HG02970 (cell line): ENCODE measurements around the gene MDN1.

Experiments
- ATAC-seq: cut with Tn5 transposase; IDR thresholded peaks from one replicate; pipeline ENCODE4 v1.9.1; 2021; ENCODE audit warnings: mild to moderate bottlenecking, moderate library complexity, moderate number of reproducible peaks; ENCODE audit not compliant: unreplicated experiment, low FRiP score

The MDN1 gene

DNA sequence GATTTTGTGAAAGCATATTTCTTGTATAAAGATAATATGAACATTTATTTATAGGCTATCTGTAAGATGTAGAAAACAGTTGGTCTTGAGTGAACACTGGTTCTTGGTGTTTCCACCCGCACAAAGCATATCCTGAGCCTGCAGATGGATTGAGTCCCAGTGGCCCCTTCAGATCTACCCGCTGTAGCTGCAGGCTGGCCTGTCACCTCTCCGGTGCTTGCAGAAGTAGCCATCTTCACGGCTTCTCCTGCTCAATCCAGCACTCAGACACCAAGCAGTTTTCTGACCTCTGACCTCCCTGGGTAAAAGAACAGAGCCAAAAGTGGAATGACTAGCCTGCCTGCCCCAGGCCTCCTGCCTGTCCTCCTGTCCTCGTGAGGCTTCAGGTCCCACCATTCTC, 203.7 kb downstream of the MDN1 start:
- no peak for ATAC-seq

DNA sequence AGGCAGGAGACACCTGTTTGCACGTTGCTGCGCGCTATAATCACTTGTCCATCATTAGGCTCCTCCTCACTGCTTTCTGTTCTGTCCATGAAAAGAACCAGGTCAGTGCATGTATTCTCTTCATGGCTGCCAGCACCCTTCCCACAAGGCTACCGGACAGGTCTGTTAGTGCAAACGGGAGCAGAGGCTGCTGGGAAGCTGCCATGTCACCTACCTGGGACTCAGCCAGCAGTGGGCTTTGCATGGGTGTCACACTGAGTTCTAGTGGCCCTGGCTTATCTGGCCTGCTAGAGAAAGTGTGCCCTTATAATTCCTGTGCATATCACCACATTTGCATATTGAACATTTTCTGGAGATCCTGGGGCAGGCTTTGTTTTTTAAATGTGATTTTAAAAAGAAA, 205.8 kb downstream of the MDN1 start:
- no peak for ATAC-seq

DNA sequence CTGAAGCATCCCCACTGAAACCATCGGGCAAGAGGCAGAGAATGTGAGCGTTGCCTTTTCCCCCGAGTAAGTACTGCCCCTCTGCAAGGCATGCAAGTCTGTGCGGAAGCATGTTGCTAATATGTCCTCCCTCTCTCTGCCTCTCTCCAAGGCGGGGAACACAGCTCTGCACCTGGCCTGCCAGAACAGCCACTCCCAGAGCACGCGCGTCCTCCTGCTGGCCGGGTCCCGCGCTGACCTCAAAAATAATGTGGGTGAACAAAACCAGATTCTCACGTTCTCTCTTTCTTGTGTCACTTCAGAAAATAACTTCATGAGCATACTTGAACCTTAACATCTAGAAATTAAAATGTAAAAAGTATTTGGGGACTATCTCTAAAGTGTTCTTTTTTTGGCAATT, 207.5 kb downstream of the MDN1 start:
- no peak for ATAC-seq

DNA sequence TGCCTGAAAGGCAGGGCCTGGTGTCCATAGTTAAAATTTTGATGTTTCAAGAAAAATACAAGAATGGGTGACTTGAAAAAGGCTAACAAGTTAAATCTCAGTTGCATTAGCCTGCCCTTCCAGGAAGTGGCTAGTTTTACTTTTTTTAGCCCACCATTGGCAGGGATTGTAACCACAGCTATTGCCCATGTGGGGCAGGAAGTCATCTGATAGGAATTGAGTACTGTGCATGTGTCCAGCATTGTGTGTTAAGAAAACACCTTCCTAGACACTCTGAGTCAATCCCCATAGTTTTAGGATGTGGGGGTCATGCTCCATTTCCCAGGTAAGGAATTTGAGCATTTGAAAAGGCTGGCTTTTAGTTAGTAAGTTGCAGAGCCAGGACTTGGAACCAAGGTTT, 207.9 kb downstream of the MDN1 start:
- ATAC-seq = no peak

DNA sequence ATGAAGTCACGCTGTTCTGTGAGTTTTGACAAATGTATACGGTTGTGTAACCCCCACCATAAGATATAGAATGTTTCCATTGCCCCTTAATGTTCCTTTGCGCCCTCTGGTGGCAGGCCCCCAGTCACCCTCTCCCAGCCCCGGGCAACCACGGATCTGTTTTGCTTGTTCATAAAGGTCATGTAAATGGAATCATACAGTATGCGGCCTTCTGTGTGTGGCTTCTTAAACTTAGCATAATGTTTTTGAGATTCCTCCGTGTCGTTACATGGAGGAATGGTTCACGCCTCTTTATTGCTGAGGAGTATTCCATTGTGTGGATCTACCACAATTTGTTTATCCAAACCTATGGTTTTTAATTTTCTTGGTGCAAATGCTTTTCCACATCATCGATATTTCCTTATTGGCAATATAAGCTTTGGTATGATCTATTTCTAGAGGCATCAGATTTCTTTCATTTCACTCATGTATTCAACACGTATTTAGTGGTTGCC, 209.4 kb downstream of the MDN1 start:
- no peak for ATAC-seq

DNA sequence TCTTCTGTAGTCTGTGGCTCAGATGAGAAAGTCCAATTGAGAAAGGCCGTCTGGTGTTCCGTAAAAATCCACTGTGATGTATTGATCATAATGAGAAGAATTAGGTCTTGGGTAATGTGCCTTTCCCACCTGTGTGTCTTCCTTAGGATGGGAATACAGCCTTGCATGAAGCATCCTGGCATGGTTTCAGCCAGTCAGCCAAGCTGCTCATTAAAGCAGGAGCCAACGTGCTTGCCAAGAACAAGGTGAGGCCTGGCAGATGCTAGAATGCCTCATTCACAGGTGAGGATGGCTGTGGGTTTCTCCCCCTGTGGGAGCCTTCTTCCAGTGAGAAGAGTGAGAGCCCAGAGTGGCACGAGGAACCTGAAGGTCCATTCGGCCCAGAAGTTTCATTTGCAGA, 213.7 kb downstream of the MDN1 start:
- no peak for ATAC-seq

DNA sequence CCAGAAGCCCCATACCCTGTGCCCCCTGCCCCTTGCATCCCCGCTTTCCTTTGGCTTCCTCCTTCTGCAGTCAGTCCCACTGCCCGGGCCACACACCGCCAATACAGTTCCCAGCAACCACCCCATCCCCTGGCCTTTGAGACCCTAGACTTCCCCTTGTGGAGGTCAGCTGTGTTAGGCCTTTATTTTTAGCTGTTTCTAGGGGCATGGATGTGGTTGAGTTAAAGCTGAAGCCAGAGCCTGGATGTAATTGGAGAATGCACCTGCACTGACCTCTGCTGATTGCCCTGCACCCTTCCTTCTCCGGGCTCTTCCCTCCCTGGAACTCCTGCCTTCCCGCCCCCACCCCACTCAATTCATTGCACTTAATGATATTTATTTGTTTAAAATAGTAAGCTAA, 214.9 kb downstream of the MDN1 start:
- no peak for ATAC-seq

DNA sequence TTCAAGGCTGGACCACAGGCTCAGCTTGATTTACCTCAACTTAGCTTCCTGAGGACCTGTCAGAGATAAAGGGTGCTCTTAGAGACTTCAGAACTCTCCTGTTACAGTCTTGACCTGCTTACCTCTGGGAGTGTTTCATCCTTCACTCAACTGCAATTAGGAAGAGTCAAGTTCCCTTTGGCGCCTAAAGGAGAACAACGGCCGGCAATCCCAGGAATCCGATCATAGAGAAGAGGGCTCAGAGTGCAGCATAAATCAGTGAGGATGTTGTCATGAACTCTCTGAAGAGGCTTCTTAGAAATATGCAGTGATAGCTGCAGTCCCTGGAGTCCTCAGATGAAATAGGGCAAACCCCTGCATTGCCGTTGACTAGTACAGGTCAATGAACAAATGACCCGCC, 217.4 kb downstream of the MDN1 start:
- no peak for ATAC-seq

DNA sequence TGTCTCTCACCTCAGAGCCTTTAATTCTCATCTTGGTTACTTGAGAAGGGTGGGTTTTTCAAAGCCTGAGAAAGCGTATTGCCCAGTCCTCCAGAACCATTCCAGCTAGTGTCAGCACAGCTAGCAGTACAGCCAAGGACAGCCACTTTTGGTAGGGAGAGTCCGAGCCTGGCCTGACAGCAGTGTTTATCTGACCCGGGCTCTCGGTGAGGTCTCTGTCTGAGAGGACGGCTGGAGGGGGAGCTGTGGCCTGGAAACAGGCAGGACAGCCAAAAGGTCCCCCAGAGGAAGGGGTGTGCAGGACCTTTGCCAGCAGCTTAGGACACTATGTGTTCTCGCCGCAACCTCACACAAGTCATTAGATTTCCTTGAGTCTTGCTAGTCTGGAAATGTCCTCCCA, 219.9 kb downstream of the MDN1 start:
- ATAC-seq = no peak

DNA sequence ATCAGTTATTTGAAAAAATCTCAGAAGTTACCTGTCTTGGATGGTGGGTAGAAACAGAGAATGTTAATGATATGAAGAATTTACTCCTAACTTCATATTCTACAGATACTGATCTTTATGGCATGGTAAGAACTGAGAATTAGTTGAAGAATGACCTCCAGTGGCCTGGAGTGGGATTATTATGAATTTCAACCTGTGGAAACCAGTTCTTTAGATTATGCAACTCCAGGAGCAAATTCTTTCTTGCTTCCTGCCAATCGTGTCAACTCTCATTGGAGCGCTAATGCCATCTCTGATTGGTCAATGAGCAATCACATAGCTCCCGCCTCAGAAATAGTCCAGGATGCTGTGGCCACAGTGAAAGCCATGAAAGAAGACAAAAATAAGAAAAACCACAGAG, 221.6 kb downstream of the MDN1 start:
- ATAC-seq = no peak

DNA sequence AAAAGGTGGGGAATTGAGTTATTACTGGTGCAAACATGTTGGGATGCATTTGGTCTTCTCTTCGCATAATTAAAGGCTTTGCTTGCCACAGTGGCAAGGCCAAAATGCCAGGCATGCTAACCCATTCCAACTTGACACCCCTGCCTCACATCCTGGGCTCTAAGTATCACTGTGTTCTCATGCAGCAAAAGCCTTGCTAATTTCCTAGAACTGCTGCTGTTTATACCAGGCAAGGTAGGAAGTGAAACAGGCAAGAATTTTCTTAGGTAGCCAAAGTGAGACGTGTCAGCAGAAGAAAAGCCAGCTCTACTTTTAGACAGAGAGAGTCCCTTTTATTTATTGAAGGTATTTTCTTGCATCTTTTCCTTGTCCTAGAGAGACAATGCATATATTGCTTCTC, 222.2 kb downstream of the MDN1 start:
- ATAC-seq = no peak

DNA sequence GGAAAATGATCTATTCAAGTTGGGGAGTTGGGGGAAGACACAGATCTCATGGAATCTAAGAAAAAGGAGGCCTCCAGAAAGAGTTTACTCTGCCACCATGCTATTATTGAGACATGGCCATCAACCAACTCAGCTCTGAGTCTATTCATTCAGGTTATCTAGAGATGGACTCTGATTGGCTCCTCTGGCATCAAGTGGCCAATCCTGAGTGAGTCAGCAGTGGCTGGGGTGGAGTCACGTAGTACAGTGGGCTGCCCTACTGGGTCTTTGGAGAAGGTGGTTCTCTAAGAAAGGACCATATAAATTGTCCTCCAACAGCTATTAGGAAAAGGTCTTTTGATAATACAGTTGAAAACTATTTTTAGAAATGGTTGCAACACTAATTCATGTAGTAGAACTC, 223.1 kb downstream of the MDN1 start:
- ATAC-seq = no peak

DNA sequence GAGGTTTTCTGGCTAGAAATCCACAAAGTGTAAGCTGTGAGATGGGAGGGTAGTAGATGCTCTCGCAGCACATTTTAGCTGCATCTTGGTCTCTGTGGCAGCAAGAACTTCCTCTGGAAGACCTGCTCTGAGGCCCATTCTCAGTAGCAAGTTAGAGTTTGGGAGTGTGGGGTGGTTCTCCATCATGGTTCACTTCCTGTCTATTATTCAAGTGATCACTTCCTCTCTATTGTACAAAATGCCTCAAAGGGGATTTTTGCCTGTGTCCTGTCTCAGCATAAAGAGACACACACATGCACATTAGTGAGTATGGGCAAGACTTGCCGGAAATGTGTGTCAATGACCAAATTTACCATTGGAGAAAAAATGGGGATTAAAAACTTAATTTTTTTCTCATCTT, 223.5 kb downstream of the MDN1 start:
- ATAC-seq = no peak
